DOHH2 (cell line): Measurements from ENCODE around the gene ACOT11.

Source experiments
- EZH2phosphoT487 ChIP-seq: fragments of 200-600 bp; sonication (generic); IDR thresholded peaks from 2 replicates; pipeline ENCODE4 v1.6.1; 2017; ENCODE audit warnings: borderline replicate concordance, mild to moderate bottlenecking, antibody characterized with exemption, low read length, moderate library complexity, mixed read lengths
- TF ChIP-seq, protein P1 (sequence below): fragments of 200-600 bp; sonication (generic); IDR thresholded peaks from one replicate; pipeline ENCODE4 v1.5.1; 2014; ENCODE audit warnings: antibody characterized with exemption, mild to moderate bottlenecking, low read depth, low read length; ENCODE audit not compliant: poor library complexity, severe bottlenecking

DNA sequence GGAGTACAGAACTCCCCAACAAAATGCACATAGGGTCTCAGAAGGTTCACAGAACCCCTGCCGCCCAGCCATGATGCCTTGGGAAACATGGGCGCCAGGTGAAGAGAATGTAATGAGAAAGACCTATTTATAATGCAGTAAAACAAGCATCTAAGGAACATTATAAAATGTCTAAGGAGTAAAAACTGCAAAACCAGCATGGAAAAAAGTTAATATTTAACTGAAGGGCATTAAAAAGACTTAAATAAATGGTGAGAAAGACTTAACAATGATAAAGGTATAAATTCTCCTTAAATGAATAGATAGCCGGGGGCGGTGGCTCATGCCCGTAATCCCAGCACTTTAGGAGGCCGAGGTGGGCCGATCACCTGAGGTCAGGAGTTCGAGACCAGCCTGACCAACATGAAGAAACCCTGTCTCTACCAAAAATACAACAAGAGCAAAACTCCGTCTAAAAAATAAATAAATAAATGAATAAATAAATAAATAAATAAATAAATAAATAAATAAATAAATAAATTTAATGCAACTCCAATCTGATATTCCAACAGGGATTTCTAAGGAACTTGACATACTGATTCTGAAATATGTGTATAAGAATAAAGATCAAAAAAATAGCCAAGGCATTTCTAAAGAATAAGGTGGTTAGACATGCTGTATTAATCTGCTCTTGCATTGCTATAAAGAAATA, 27.3 kb upstream of the ACOT11 start:
- TF ChIP-seq, protein P1, sequence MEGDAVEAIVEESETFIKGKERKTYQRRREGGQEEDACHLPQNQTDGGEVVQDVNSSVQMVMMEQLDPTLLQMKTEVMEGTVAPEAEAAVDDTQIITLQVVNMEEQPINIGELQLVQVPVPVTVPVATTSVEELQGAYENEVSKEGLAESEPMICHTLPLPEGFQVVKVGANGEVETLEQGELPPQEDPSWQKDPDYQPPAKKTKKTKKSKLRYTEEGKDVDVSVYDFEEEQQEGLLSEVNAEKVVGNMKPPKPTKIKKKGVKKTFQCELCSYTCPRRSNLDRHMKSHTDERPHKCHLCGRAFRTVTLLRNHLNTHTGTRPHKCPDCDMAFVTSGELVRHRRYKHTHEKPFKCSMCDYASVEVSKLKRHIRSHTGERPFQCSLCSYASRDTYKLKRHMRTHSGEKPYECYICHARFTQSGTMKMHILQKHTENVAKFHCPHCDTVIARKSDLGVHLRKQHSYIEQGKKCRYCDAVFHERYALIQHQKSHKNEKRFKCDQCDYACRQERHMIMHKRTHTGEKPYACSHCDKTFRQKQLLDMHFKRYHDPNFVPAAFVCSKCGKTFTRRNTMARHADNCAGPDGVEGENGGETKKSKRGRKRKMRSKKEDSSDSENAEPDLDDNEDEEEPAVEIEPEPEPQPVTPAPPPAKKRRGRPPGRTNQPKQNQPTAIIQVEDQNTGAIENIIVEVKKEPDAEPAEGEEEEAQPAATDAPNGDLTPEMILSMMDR = no peak
- no peak for TF ChIP-seq EZH2phosphoT487
